K562 (cell line): ENCODE data around the gene TENT5A. TPM values are rescaled to one million over a fixed set of nuclear protein-coding genes. Genes with fewer than 3 reads are reported as not detected.

ENCODE experiments used
- ATAC-seq: fragments of 200-7000 bp; cut with Tn5 transposase; 3 replicates; pipeline ENCODE4 v1.9.1; 2020; ENCODE audit warnings: moderate library complexity
- BruUV-seq: library from RNA; stranded (reverse); fragments of 400-500 nt; replicated peaks from 2 replicates; lab custom pipeline; 2021; lab: Mats Ljungman, UMichigan
- CTCF ChIA-PET: fragments of 300-600 bp; formaldehyde crosslinking; extraction: SDS; loops from one replicate; lab custom pipeline; 2021; ENCODE audit warnings: low intra/inter-chr PET ratio; lab: Yijun Ruan, JAX
- POLR2A ChIA-PET: fragments of 300-600, 350-650 bp; sonication (Branson Sonifier 250); formaldehyde crosslinking; extraction: SDS; loops from one replicate; lab custom pipeline; 2021; ENCODE audit warnings: antibody characterized with exemption, inconsistent platforms; lab: Yijun Ruan, JAX
- DNase-seq, 4 experiments: peaks; one replicate each; pipeline versions ENCODE4 v3.0.0 to v3.0.0-alpha.2; 2011 to 2018; ENCODE audit warnings: low spot score in 3 of 4, mixed read lengths in 3 of 4; ENCODE audit errors: extremely low read depth in 1 of 4
- FAIRE-seq: peaks from 2 replicates; lab custom pipeline; 2011; peaks lifted over from hg19 to GRCh38; lab: Jason Lieb, UNC
- H2AFZ ChIP-seq: 2 replicates; pipeline ENCODE4 v1.6.0; 2011; ENCODE audit warnings: low read depth, low read length, control low read depth, inconsistent platforms
- H3K27ac ChIP-seq: fragments of 200-600 bp; 3 replicates; pipeline ENCODE4 v1.8.0; 2011; ENCODE audit warnings: low read depth, mild to moderate bottlenecking, control low read depth, inconsistent platforms, low read length, moderate library complexity, mixed read lengths; ENCODE audit errors: extremely low read depth
- H3K27me3 ChIP-seq, 2 experiments: fragments of 300-600 bp in 1 of 2; 2 replicates in 1 of 2; 3 replicates in 1 of 2; pipeline versions ENCODE4 v1.6.0 to v1.8.0; 2011; ENCODE audit warnings: inconsistent platforms in 2 of 2, low read length in 2 of 2, mild to moderate bottlenecking in 1 of 2, mixed read lengths in 1 of 2, moderate library complexity in 1 of 2; ENCODE audit not compliant: control insufficient read depth in 2 of 2, insufficient read depth in 2 of 2
- H3K36me3 ChIP-seq: fragments of 300-600 bp; 3 replicates; pipeline ENCODE4 v1.8.0; 2011; ENCODE audit warnings: mild to moderate bottlenecking, low read length, inconsistent platforms; ENCODE audit not compliant: control insufficient read depth, insufficient read depth
- H3K4me1 ChIP-seq, 2 experiments: fragments of 200-600 bp in 1 of 2; replicated peaks in 1 of 2; 2 replicates in 1 of 2; 3 replicates in 1 of 2; pipeline versions ENCODE4 v1.5.1 to v1.8.0; 2011; ENCODE audit warnings: inconsistent platforms in 2 of 2, low read length in 2 of 2, mild to moderate bottlenecking in 1 of 2, mixed read lengths in 1 of 2, moderate library complexity in 1 of 2; ENCODE audit not compliant: control insufficient read depth in 2 of 2, insufficient read depth in 2 of 2
- H3K4me2 ChIP-seq: 2 replicates; pipeline ENCODE4 v1.6.1; 2011; ENCODE audit warnings: low read length, control low read depth, inconsistent platforms, mixed read lengths; ENCODE audit not compliant: insufficient read depth
- H3K4me3 ChIP-seq: fragments of 200-600 bp; sonication (generic), shearing (Covaris generic); 2 replicates; pipeline ENCODE4 v1.5.1; 2016; ENCODE audit warnings: control low read depth, inconsistent platforms
- H3K79me2 ChIP-seq: fragments of 200-600 bp; 3 replicates; pipeline ENCODE4 v1.8.0; 2011; ENCODE audit warnings: low read length, inconsistent platforms; ENCODE audit not compliant: control insufficient read depth, insufficient read depth
- H3K9ac ChIP-seq, 2 experiments: 2 replicates each; pipeline versions ENCODE4 v1.6.0 to v1.6.1; 2011; ENCODE audit warnings: low read depth in 2 of 2, low read length in 2 of 2, control low read depth in 1 of 2, inconsistent platforms in 1 of 2, mild to moderate bottlenecking in 1 of 2, mixed read lengths in 1 of 2; ENCODE audit not compliant: insufficient read depth in 1 of 2
- H3K9me1 ChIP-seq: one replicate; pipeline ENCODE4 v1.6.0; 2011; ENCODE audit warnings: inconsistent platforms, mild to moderate bottlenecking, low read length, moderate library complexity; ENCODE audit not compliant: control insufficient read depth, insufficient read depth
- H3K9me3 ChIP-seq: replicated peaks from 2 replicates; pipeline ENCODE4 v1.5.1; 2011; ENCODE audit warnings: low read depth, low read length, inconsistent platforms; ENCODE audit not compliant: control insufficient read depth, insufficient read depth
- H4K20me1 ChIP-seq: replicated peaks from 2 replicates; pipeline ENCODE4 v1.6.1; 2011; ENCODE audit warnings: low read length, inconsistent platforms, mixed read lengths; ENCODE audit not compliant: control insufficient read depth, insufficient read depth
- ARHGAP35 ChIP-seq: fragments of 450-650 bp; IDR thresholded peaks from 2 replicates; pipeline ENCODE4 v1.6.1; 2018; ENCODE audit not compliant: partially characterized antibody
- ARNT ChIP-seq, 2 experiments: fragments of 450-650 bp; IDR thresholded peaks; 2 replicates each; pipeline ENCODE4 v1.6.1; 2016; ENCODE audit warnings: mild to moderate bottlenecking in 1 of 2
- HDAC1 ChIP-seq, 2 experiments: fragments of 450-650 bp; IDR thresholded peaks; 2 replicates each; pipeline ENCODE4 v1.6.1; 2016 to 2017; ENCODE audit warnings: inconsistent platforms in 1 of 2, mild to moderate bottlenecking in 1 of 2, moderate library complexity in 1 of 2
- JUNB ChIP-seq: fragments of 450-650 bp; formaldehyde crosslinking; conservative IDR thresholded peaks from 2 replicates; pipeline ENCODE4 v1.4.0; 2020; ENCODE audit warnings: mild to moderate bottlenecking
- KLF13 ChIP-seq: fragments of 450-650 bp; IDR thresholded peaks from 2 replicates; pipeline ENCODE4 v1.6.1; 2016; ENCODE audit warnings: missing genetic modification characterization, low read depth, mild to moderate bottlenecking, missing compliant biosample characterization, moderate library complexity, borderline replicate concordance
- L3MBTL2 ChIP-seq: fragments of 450-650 bp; IDR thresholded peaks from 2 replicates; pipeline ENCODE4 v1.6.1; 2016; ENCODE audit warnings: mild to moderate bottlenecking, moderate library complexity
- POLR3G ChIP-seq: IDR thresholded peaks from 2 replicates; pipeline ENCODE4 v1.6.1; 2011; ENCODE audit not compliant: insufficient read length, insufficient replicate concordance; ENCODE audit errors: extremely low read depth
- PURB ChIP-seq: sonication (generic); formaldehyde crosslinking; IDR thresholded peaks from 2 replicates; pipeline ENCODE4 v1.9.0; 2021; ENCODE audit warnings: low read depth, mild to moderate bottlenecking, missing genetic modification reagents
- SNRNP70 ChIP-seq: fragments of 200-400 bp; formaldehyde crosslinking; optimal IDR thresholded peaks from 2 replicates; pipeline ENCODE3; 2017; ENCODE audit warnings: low read depth, low read length
- ZEB2 ChIP-seq: fragments of 450-650 bp; IDR thresholded peaks from 2 replicates; pipeline ENCODE4 v1.6.1; 2016
- ZNF644 ChIP-seq: fragments of 200-800 bp; sonication (Bioruptor generic); IDR thresholded peaks from 2 replicates; pipeline ENCODE4 v1.6.1; 2016; ENCODE audit warnings: low read depth, missing genetic modification characterization, missing compliant biosample characterization
- WGBS: fragments of 100-300 bp; shearing (Covaris generic); methylation state at CpG from one replicate; pipeline ENCODE4 v1.1.6; 2016; ENCODE audit warnings: low coverage, mixed read lengths; ENCODE audit not compliant: insufficient coverage; ENCODE audit errors: missing lambda C conversion rate; 5-methylcytosine and 5-hydroxymethylcytosine counted together
- in situ Hi-C: fragments of 300-500 bp; cut with MboI; formaldehyde crosslinking; loops from 4 replicates; pipeline ENCODE4 v1.15.0; 2018; ENCODE audit warnings: inconsistent platforms, mixed read lengths
- intact Hi-C: fragments of 100-400 bp; cut with micrococcal nuclease; formaldehyde crosslinking; loops from 2 replicates; pipeline ENCODE4 v1.14.2; 2022
- polyA plus RNA-seq, 8 experiments: library from polyadenylated mRNA; depleted of rRNA in 4 of 8; stranded (reverse) in 5 of 8; unstranded in 3 of 8; fragments of >200 nt; fragmentation: Nextera tagmentation in 2 of 8; fragmentation: Illumina TruSeq in 1 of 8; extraction: Ambion mirVana in 2 of 8; extraction: Trizol in 1 of 8; gene quantifications; 2 replicates each; pipeline versions ENCODE4 v1.2.1 to v1.2.3, GENCODE V29; 2011 to 2014; ENCODE audit warnings: inconsistent platforms in 1 of 8, missing spikeins in 1 of 8
- total RNA-seq, 7 experiments: library from RNA; depleted of rRNA in 6 of 7; stranded (reverse); fragments of >200 nt in 6 of 7; fragmentation: Illumina TruSeq in 2 of 7; extraction: Trizol in 2 of 7; gene quantifications; 2 replicates each; pipeline versions ENCODE4 v1.2.1 to v1.2.3, GENCODE V29; 2011 to 2021; ENCODE audit warnings: low replicate concordance in 1 of 7
- TF ChIP-seq, protein P1 (sequence below): fragments of 250-450 bp; sonication (Bioruptor Pico); IDR thresholded peaks from 2 replicates; pipeline ENCODE4 v1.5.0; 2021; ENCODE audit warnings: mild to moderate bottlenecking, moderate library complexity
- TF ChIP-seq, protein P2 (sequence below): fragments of 200-800 bp; sonication (Bioruptor generic); IDR thresholded peaks from 2 replicates; pipeline ENCODE4 v1.6.1; 2016; ENCODE audit warnings: missing genetic modification characterization, missing compliant biosample characterization

The TENT5A gene
- total and polyA plus RNA-seq, 9 of the 15 experiments (the other 6 are each of a cell fraction or from before 2014, with no cell fraction given): 0.77 to 2.3 (median 1.3) TPM

DNA sequence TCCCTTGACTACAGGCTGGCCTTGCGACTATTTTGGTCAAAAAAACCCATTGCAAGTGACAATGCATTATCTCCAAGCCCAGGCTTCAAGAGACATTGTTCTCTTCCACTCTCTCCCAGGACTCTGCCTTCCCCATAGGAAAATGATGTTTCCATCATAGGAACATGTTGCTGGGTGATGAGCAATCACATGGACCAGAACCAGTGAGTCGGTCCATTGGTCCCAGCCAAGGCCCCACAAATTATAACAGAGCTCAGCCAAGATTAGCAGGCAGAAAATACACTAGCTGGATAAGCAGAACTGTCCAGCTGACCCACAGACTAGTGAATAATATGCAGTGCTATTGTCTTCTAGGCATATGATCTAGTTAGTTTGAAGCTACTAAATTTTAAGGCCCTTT, 27.4 kb downstream of the TENT5A start:
- in situ Hi-C loops: no loop called here

More for the DNA sequence above, 27.4 kb downstream of the TENT5A start:
- H3K9me1 ChIP-seq: no peaks in the 10 kb centered on the region
- intact Hi-C loops: no loop called here
- H3K79me2 ChIP-seq: no peaks in the 10 kb centered on the region
- no peak overlapping the region for H3K27ac ChIP-seq
- H3K4me1 ChIP-seq: no peaks in the 10 kb centered on the region
- TF ChIP-seq JUNB (CRISPR knock-in tag): no peak
- no peak for TF ChIP-seq POLR3G
- no peak for TF ChIP-seq L3MBTL2
- TF ChIP-seq KLF13 (tag): no peak
- no peak for TF ChIP-seq ZEB2
- TF ChIP-seq, protein P1, sequence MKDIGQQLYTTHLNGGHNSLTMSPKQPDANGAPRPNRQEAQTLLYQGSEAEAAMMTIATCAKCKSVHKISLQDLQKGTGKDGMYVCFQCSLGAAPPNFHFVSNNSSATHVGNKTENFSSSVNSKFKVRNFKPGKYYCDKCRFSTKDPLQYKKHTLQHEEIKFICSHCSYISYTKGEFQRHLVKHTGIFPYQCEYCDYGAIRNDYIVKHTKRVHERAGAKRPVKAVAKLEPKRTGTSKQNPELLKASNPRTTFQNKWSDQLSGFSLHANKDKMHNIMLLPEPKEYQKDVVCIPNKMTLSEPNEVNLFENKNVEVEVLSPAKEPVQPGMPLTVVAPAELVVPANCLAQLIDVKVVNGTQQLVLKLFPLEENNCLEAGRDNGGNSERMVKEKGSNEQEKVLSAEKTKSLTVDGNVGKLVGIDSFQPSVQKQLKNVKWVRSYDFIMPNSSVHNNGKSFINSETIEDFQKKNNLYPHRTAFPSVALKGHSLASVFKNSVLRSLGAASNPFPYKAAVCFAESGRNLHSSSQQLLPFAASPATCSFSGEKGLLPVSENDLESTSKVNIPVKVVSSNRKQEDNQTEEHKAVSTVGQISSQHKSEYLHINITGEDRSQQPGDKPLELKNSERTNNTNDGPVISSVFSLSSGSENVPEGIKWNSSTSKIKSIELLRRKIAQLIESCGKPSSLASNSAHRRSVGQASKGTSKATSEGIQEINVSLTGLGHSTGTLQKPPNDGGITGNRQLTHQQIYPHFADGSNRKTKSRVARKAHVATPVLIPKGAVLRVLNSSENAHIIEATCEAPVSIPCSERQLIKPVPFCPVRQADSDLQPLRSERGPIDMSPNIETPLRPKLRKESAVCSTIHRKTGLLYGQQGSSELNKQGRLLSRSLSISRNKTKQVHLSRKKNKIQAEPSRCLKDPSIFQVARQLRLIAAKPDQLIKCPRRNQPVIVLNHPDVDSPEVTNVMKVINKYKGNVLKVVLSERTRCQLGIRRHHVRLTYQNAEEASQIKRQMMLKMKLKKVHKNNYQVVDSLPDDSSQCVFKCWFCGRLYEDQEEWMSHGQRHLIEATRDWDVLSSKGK: no peak
- TF ChIP-seq, protein P2, sequence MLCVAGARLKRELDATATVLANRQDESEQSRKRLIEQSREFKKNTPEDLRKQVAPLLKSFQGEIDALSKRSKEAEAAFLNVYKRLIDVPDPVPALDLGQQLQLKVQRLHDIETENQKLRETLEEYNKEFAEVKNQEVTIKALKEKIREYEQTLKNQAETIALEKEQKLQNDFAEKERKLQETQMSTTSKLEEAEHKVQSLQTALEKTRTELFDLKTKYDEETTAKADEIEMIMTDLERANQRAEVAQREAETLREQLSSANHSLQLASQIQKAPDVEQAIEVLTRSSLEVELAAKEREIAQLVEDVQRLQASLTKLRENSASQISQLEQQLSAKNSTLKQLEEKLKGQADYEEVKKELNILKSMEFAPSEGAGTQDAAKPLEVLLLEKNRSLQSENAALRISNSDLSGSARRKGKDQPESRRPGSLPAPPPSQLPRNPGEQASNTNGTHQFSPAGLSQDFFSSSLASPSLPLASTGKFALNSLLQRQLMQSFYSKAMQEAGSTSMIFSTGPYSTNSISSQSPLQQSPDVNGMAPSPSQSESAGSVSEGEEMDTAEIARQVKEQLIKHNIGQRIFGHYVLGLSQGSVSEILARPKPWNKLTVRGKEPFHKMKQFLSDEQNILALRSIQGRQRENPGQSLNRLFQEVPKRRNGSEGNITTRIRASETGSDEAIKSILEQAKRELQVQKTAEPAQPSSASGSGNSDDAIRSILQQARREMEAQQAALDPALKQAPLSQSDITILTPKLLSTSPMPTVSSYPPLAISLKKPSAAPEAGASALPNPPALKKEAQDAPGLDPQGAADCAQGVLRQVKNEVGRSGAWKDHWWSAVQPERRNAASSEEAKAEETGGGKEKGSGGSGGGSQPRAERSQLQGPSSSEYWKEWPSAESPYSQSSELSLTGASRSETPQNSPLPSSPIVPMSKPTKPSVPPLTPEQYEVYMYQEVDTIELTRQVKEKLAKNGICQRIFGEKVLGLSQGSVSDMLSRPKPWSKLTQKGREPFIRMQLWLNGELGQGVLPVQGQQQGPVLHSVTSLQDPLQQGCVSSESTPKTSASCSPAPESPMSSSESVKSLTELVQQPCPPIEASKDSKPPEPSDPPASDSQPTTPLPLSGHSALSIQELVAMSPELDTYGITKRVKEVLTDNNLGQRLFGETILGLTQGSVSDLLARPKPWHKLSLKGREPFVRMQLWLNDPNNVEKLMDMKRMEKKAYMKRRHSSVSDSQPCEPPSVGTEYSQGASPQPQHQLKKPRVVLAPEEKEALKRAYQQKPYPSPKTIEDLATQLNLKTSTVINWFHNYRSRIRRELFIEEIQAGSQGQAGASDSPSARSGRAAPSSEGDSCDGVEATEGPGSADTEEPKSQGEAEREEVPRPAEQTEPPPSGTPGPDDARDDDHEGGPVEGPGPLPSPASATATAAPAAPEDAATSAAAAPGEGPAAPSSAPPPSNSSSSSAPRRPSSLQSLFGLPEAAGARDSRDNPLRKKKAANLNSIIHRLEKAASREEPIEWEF (CRISPR knock-in tag): no peak
- no peak for TF ChIP-seq ARHGAP35
- TF ChIP-seq ARNT (IDR thresholded peaks at IDR 0.05): no peak
- TF ChIP-seq SNRNP70: no peak
- TF ChIP-seq PURB (CRISPR knock-in tag): no peak
- TF ChIP-seq ZNF644 (tag): no peak
- TF ChIP-seq HDAC1 (IDR thresholded peaks at IDR 0.05): no peak
- no peaks in the 10 kb centered on the region for H3K36me3 ChIP-seq
- 0% methylated on average over 2 of the region's 2 CpGs for WGBS
- no peaks in the 10 kb centered on the region for H3K27me3 ChIP-seq
- FAIRE-seq (no peak), DNase-seq (no peak), ATAC-seq (no peak)
- H4K20me1 ChIP-seq: no peaks in the 10 kb centered on the region
- no peaks in the 10 kb centered on the region for H3K9me3 ChIP-seq
- POLR2A ChIA-PET: no interaction called here
- H3K4me3 ChIP-seq: no peak overlapping the region
- H2AFZ ChIP-seq: no peak overlapping the region
- no peak overlapping the region for H3K9ac ChIP-seq
- CTCF ChIA-PET: no interaction called here
- BruUV-seq: no TSS peak
- no peak overlapping the region for H3K4me2 ChIP-seq
